ENCODE measurements around the gene RIGI. TPM values are rescaled to one million over a fixed set of nuclear protein-coding genes. Genes with fewer than 3 reads are reported as not detected.
"Not testable (repeated sequence)": the region's sequence is repeated elsewhere in the genome, so short reads cannot be mapped to it uniquely, and the experiment has no call there.

The RIGI gene
- total RNA-seq, 1 donor from 2014 or later = 18.0 TPM

- DNase-seq (ENCODE audit: low read depth) = no peak
Measured at GRCh38 chr9:32533336-32533735, 7.3 kb upstream of the RIGI start.

- DNase-seq (ENCODE audit: low read depth) = no peak
Measured at GRCh38 chr9:32526707-32527048, 682 bp upstream of the RIGI start.

- DNase-seq (ENCODE audit: low read depth) = no peak
Measured at GRCh38 chr9:32525709-32526030, 326 bp downstream of the RIGI start.

- DNase-seq (ENCODE audit: low read depth) = no peak
Measured at GRCh38 chr9:32524892-32525708, 896 bp downstream of the RIGI start.

GRCh38 chr9:32524558-32524891, 1.5 kb downstream of the RIGI start:
- DNase-seq (ENCODE audit: low read depth) = not testable (repeated sequence)

GRCh38 chr9:32523910-32524309, 2.1 kb downstream of the RIGI start:
- no peak for DNase-seq (ENCODE audit: low read depth)

GRCh38 chr9:32518276-32518675, 7.7 kb downstream of the RIGI start:
- no peak for DNase-seq (ENCODE audit: low read depth)

- DNase-seq (ENCODE audit: low read depth) = peak; percentile 73
Measured at GRCh38 chr9:32516241-32516640, 9.8 kb downstream of the RIGI start.

- no peak for DNase-seq (ENCODE audit: low read depth)
Measured at GRCh38 chr9:32508728-32509127, 17.3 kb downstream of the RIGI start.

GRCh38 chr9:32503008-32503407, 23.0 kb downstream of the RIGI start:
- DNase-seq (ENCODE audit: low read depth) = no peak

- peak; percentile 59 for DNase-seq (ENCODE audit: low read depth)
Measured at GRCh38 chr9:32502464-32502863, 23.5 kb downstream of the RIGI start.

- DNase-seq (ENCODE audit: low read depth) = no peak
Measured at GRCh38 chr9:32501868-32502267, 24.1 kb downstream of the RIGI start.

GRCh38 chr9:32500768-32501167, 25.2 kb downstream of the RIGI start:
- peak; percentile 37 for DNase-seq (ENCODE audit: low read depth)

GRCh38 chr9:32497921-32498320, 28.1 kb downstream of the RIGI start:
- DNase-seq (ENCODE audit: low read depth) = no peak

- DNase-seq (ENCODE audit: low read depth) = no peak
Measured at GRCh38 chr9:32490601-32491000, 35.4 kb downstream of the RIGI start.

GRCh38 chr9:32487981-32488380, 38.0 kb downstream of the RIGI start:
- DNase-seq (ENCODE audit: low read depth) = peak; percentile 87

GRCh38 chr9:32486839-32487562, 39.0 kb downstream of the RIGI start:
- DNase-seq (ENCODE audit: low read depth) = peak; percentile 5

GRCh38 chr9:32483343-32483742, 42.7 kb downstream of the RIGI start:
- DNase-seq (ENCODE audit: low read depth) = no peak

Other genes with a start within 250 kb of the RIGI start
- gene ACO1, start 141.6 kb downstream of the RIGI start, total RNA-seq = 58.2 and 64.3 TPM in 2 replicates
- gene SMIM27, start 26.1 kb upstream of the RIGI start, total RNA-seq = 6.2 and 6.5 TPM in 2 replicates
- 23.4 and 24.6 TPM in 2 replicates for gene TOPORS, start 26.4 kb upstream of the RIGI start, total RNA-seq
- gene NDUFB6, start 47.0 kb upstream of the RIGI start, total RNA-seq = 76.1 and 78.4 TPM in 2 replicates
- gene TAF1L, start 109.5 kb upstream of the RIGI start, total RNA-seq = 0.03 and 0.05 TPM in 2 replicates